Stimulated activated CD8-positive, alpha-beta memory T cell treated with anti-CD3 and anti-CD28 coated beads, Interleukin-12 subunit alpha, Interleukin-12 subunit beta, amount 100 ng/mL, for 1 hour (primary cell): Measurements from ENCODE around the gene RANGAP1.
"Not testable (repeated sequence)": the region's sequence is repeated elsewhere in the genome, so short reads cannot be mapped to it uniquely, and the experiment has no call there.

ENCODE experiments used
- DNase-seq: peaks from one replicate; pipeline ENCODE4 v3.0.0-alpha.2; 2020; ENCODE audit warnings: low read depth

The RANGAP1 gene

GRCh38 chr22:41301085-41302020 is 15.4 kb upstream of the RANGAP1 start, which contains the start of gene ZC3H7B:
Gene ZC3H7B, plus strand, starts transcription at chr22:41301525. Its CDS starts 19,136 bp downstream, at chr22:41320661.
- peak; percentile 69 for DNase-seq

DNA sequence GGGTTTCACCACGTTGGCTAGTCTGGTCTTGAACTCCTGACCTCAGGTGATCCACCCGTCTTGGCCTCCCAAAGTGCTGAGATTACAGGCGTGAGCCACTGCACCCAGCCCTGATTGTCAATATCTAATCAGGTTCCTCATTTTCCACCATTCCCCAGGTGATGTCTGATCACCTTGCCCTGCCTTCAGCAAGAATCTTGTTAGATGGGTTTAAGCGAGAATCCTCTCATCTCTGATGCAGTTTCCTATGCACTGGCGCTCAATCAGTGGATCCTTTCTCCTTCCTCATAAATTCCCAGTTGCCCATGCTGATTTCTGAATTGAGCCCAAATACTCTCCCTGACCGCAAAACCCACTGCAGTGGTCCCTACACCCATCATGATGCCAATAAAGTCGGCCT is 14.7 kb upstream of the RANGAP1 start:
- no peak for DNase-seq

GRCh38 chr22:41296826-41297667 is 11.1 kb upstream of the RANGAP1 start:
- DNase-seq, result no peak

- not testable (repeated sequence) for DNase-seq
Observed at GRCh38 chr22:41294816-41295215, 8.8 kb upstream of the RANGAP1 start.

GRCh38 chr22:41290262-41291221 is 4.6 kb upstream of the RANGAP1 start:
- DNase-seq, result no peak

DNA sequence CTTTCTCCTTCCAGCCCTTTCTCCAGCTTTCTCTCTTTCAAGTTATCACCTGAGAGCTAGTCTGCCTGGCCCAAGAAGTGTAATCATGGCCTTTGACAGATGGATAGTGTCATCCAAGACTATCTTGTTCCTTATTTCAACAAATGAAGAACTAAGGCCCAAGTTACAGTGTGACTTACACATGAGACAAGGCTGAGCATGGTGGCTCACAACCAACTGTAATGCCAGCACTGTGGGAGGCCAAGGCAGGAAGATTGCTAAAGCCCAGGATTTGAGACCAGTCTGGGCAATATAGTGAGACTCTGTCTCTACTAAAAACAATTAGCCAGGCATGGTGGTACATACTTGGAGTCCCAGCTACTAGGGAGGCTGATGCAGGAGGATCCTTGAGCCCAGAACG is 3.7 kb upstream of the RANGAP1 start:
- no peak for DNase-seq

DNA sequence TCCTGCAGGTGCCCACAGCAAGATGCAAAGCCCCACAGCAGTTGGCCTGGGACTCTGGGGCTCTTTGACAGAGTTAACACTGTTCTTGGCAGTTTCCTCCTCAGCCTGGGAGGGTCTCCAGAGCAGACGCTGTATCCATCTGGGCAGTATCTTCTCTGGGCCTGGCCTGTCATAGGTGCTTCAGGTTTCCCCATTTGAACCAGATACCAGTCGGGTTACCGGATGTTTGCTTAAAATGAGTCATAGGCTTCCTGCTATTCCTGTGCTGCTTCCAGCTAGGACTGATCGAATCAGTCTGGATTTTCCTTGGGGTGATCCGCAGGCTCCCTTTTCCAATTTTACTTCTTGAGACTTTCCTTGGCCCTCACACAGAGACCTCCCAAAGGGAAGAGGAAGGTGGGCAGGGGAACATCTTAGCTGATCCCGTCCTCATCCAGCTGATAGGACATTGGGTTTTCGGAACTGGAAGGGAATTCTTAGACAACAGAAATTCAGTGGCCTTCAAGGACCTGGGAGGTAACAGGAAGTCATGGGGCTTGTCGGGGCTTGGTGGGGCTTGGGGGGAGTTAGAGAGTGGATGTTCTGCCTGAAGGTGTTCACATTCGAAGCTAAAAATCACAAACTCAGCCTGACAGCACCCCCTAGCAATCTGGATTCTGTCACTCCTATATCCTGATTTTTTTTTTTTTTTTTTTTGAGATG is 2.4 kb upstream of the RANGAP1 start:
- no peak for DNase-seq

- DNase-seq, result peak; percentile 15
Observed at GRCh38 chr22:41286639-41287091, 678 bp upstream of the RANGAP1 start.

DNA sequence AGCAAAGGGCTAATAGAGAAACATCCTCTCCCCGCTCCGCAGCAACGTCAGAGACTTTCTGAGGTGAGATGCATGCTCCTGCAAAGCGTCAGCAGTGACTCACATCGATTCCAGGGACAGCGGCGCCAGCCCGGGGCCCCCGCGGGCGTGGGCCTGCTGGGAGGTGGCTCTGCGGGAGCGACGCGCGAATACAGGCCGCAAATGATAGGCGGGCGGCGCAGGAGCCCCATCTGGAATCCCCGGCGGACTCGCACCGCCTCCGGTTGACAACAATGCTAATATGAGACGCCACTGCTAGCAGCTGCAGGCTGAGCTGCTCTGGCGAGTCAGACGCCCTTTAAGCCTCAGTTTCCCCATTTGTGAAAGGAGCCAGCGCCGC is 557 bp downstream of the RANGAP1 start:
- DNase-seq, result peak; percentile 68

DNA sequence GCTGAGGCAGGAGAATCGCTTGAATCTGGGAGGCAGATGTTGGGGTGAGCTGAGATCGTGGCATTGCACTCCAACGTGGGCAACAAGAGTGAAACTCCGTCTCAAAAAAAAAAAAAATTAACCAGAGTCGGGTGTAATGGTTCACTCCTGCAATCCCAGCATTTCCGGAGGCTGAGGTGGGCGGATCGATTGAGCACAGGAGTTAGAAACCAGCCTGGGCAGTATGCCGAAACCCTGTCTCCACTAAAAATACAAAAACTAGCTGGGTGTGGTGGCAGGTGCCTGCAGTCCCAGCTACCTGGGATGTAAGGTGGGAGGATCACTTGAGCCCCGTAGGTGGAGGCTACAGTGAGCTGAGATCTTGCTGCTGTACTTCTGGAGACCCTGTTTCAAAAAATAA is 1.5 kb downstream of the RANGAP1 start:
- DNase-seq, result no peak

DNA sequence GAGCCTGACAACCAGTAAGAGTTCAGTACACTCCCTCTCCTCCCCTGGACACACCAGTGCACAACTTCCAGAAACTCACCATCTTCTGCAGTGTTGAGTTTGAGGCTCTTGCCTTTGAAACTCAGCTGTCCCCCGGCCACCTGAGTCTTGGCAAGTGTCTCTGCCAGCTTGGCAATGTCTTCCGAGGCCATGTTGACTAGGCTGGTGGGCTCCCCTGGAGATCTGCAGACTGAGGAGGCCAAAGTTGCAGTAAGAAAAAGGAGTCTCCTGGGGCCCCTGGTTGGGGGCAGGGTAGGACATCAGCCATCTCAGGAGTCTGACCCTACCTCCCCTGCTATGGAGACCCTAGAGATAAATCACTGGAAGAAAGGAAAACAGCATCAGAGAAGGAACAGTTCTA is 5.1 kb downstream of the RANGAP1 start:
- no peak for DNase-seq

DNA sequence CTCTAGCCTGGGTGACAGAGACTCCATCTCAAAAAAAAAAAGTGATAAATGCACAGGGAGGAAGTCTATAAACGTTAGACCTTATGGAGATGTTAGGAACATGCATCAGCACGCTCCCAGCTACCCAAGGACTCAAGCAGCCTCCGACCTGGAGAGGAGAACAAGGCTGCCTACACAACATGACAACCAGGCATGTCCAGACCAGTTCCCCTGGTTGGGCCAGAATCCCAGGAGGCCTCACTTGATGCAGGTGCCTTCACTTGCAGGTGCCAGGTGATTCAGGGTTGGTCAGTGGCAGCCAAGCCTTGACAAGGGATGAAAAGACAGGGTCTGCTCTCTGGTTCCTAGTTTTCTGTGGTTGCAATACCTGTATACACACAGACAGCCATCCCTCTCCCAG is 5.9 kb downstream of the RANGAP1 start:
- no peak for DNase-seq

DNA sequence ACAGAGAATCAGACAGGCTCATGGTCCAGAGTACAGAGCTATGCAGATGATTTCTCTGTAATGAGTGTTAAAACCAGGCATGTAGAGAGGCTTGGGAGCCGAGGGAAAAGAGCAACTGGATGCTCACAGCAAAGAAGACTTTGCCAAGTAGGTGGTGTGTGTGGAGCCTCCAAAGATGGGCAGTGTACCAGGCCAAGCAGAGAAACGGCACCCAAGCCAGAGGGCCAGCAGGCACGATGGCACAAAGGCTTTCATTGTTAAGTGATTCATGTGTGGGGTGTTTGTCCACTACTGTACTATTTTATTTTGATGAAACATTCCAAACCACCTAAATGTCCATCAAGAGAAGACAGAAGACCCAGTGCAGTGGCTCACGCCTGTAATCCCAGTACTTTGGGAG is 11.1 kb downstream of the RANGAP1 start:
- no peak for DNase-seq

DNA sequence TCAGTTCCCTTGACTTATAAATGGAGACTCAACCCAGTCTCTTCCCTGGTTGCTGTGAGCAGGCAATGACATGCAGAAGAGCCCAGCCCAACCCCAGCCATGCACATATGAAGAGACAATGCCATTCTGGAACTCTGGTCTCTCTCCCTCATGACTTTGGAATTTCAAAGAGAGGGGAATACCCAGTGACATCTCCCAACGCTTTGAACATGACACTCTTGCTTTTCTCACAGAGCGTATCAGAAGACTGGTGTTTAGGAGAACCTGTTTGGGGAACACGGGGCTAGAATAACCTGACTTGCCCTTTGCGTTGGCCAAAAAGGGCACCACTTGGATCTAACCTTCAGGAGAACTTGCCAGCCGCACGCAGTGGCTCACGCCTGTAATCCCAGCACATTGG is 12.9 kb downstream of the RANGAP1 start:
- no peak for DNase-seq

GRCh38 chr22:41271787-41272186 is 14.2 kb downstream of the RANGAP1 start:
- no peak for DNase-seq

- no peak for DNase-seq
Observed at GRCh38 chr22:41267958-41268357, 18.0 kb downstream of the RANGAP1 start.

DNA sequence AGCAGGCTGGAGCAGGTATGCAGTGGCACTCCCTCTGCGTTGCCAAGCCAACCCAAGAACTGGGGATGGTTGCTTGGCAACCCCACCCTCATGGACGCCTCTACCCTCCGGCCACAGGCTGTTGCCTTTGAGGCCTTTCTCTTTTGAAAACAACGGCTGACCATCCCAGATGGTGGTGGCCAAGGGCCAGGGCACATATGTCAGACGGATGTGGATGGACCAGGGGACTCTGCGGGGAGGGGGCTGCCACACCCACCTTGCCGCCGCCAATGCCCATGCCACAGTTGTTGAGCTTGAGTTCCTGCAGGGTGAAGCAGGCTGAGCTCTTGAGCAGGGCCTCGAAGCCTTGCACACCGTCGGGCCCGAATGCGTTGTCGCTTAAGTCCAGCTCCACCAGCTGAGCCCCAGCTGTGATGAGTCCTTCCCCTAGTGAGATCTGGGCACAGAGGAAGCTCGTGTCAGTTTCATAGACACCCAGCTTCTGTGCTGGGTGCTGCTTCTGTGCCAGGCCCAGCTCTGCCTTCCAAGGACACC is 21.5 kb downstream of the RANGAP1 start:
- no peak for DNase-seq

- no peak for DNase-seq
Observed at GRCh38 chr22:41263704-41264103, 22.3 kb downstream of the RANGAP1 start.

DNA sequence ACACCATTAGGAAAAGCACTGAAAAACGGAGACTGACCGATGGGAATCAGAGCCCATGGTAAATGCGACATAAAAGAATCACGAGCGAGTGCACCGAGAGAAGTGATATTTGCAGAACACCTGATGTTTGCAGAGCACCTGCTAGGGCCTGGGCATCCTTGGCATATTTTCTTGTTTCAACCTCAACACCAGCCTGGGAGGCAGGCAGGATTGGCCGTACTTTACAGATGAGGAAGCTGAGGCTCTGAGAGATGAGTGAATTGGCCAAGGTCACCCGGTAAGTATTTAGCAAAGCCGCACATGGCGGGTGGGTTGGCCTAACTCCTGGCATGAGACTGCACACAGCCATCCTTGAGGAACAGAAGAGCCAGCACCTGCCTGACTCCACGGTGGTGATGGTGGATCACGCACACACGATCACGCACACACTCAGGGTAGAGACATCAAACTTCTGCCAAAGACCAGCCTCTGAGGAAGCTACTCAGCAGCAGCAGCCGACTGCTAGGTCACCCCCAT is 23.7 kb downstream of the RANGAP1 start:
- DNase-seq, result no peak

- no peak for DNase-seq
Observed at GRCh38 chr22:41261541-41262249, 24.3 kb downstream of the RANGAP1 start.
